Mesenteric fat pad (tissue), 1 donor: ENCODE data around the gene CLIP1. TPM values are rescaled to one million over a fixed set of nuclear protein-coding genes. Genes with fewer than 3 reads are reported as not detected.
"Not testable (repeated sequence)": the region's sequence is repeated elsewhere in the genome, so short reads cannot be mapped to it uniquely, and the experiment has no call there.

ENCODE experiments used
- DNase-seq: peaks from one replicate; pipeline ENCODE4 v3.0.0-alpha.2; 2020; ENCODE audit warnings: low spot score
- total RNA-seq: library from RNA; stranded (reverse); fragmentation: NEBNext Ultra II Directional; extraction: Animal tissue kit (Norgen Biotek cat#: 25700); gene quantifications from one replicate; pipeline ENCODE4 v1.2.1, GENCODE V29; 2021
- donor health status: DM: yes; HTN: yes; CAD: no.

CLIP1 gene
- total RNA-seq, 1 donor from 2014 or later = 99.9 TPM

- no peak for DNase-seq
These were observed 23.2 kb downstream of the CLIP1 start for GRCh38 chr12:122399254-122399591.

DNA sequence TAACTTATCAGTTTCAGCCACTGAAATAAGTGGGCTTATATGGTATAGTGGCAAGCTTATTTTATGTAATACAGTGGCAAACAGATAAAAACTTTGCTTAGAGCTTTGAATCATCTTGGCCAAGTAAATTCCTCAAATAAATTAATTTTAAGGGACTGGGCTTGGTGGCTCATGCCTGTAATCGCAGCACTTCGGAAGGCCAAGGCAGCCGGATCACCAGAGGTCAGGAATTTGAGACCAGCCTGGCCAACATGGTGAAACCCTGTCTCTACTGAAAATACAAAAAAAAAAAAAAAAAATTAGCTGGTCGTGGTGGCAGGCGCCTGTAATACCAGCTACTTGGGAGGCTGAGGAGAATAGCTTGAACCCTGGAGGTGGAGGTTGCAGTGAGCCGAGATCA lies 24.5 kb downstream of the CLIP1 start:
- DNase-seq = not testable (repeated sequence)

- no peak for DNase-seq
These were observed 27.1 kb downstream of the CLIP1 start for GRCh38 chr12:122395319-122395718.

DNA sequence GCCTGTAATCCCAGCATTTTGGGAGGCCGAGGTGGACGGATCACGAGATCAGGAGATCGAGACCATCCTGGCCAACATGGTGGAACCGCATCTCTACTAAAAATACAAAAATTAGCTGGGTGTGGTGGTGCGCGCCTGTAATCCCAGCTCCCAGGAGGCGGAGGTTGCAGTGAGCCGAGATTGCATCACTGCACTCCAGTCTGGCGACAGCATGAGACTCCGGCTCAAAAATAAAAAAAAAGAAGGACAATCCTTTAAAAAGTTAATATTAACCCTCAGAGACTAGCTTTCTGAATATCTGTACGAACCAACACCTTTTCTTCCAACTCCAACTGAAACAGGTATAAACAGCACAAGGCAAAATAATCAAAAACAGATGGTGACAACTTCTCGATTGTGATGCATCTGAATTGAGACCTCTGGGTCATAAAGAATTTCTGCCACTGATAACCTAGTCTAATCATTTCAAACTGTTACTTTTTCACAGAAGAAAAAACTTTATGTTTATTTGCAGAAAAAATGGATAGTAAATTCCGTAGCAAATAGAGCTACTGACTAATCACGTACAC lies 27.8 kb downstream of the CLIP1 start:
- DNase-seq = no peak

GRCh38 chr12:122393817-122394216 lies 28.7 kb downstream of the CLIP1 start:
- no peak for DNase-seq

GRCh38 chr12:122392411-122392810 lies 30.1 kb downstream of the CLIP1 start:
- DNase-seq = no peak

DNA sequence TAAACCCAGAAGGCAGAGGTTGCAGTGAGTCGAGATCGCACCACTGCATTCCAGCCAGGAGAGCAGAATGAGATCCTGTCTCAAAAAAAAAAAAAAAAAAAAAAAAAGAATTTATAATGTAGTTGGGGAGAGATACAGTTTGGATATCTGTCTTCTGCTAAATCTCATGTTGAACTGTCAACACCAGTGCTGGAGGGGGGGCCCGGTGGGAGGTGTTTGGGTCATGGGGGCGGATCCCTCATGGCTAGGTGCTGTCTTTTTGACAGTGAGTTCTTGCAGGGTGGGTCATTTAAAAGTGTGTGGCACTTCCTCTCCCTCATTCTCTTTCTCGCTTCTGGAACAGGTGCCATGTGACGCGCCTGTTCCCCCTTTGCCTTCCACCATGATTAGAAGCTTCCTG lies 32.8 kb downstream of the CLIP1 start:
- no peak for DNase-seq

- DNase-seq = no peak
These were observed 34.6 kb downstream of the CLIP1 start for GRCh38 chr12:122387887-122388286.

GRCh38 chr12:122385171-122386016 lies 37.1 kb downstream of the CLIP1 start:
- DNase-seq = no peak

DNA sequence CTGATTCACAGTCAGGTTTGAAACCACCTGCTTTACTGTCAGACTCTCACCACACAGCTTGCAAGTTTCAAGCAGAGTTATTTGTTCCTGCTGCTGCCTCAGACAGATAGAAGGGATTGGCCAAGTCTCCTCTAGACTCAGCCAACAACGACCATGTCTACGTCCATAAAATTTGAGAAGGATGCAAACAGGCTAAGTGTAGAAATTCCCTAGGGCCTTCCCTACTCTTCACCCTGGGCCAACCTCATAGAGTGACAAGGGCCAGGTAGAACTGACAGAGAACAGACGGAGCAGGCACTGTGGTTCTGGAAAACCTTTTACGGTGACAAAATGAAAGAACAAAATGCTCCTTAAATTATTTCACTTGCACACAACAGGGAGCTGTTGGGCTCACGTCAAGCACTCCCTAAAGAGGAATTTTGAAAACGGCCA lies 39.5 kb downstream of the CLIP1 start:
- no peak for DNase-seq

GRCh38 chr12:122381021-122381420 lies 41.4 kb downstream of the CLIP1 start:
- no peak for DNase-seq

GRCh38 chr12:122376751-122377150 lies 45.7 kb downstream of the CLIP1 start:
- not testable (repeated sequence) for DNase-seq

DNA sequence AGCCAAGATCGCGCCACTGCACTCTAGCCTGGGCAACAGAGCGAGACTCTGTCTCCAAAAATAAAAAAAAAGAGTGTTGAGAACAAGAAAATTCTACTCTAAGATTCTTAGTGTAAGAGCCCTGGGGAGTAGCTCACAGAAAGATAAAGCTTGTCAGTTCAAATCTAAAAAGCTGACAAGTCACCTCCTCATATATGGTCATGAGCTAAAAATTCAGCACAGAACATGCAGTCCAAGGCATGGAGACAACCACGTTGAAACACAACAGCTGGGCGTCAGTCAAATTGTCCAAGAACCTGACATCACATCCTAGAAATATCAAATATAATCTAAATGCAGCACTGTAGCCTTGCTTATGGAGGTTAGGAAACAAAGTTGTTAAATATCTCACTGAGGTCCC lies 47.8 kb downstream of the CLIP1 start:
- DNase-seq = no peak

DNA sequence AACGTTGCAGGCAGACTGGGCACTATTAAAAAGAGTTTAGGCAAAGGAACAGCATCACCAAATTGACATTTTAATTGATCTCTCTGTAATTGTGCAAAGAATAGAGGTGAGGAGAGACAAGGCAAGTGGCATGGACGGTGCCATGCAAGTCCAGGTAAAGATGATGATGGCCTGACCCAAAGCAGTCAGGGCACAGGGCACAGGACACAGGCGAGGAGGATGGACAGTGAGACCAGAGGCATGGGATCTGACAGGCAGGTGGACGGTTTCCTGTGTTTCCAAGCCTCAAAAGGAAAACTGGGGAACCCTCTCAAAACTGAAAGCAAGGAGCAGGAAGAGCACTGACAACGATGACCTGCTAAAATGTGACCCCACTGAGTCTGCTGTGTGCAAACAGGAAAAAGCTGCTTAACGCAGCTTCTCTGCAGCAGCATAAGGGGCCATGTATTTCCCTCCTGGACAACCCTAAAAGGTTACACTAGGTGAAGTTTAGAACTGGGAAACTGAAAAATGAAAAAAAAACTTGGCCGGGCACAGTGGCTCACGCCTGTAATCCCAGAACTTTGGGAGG lies 50.9 kb downstream of the CLIP1 start:
- no peak for DNase-seq

DNA sequence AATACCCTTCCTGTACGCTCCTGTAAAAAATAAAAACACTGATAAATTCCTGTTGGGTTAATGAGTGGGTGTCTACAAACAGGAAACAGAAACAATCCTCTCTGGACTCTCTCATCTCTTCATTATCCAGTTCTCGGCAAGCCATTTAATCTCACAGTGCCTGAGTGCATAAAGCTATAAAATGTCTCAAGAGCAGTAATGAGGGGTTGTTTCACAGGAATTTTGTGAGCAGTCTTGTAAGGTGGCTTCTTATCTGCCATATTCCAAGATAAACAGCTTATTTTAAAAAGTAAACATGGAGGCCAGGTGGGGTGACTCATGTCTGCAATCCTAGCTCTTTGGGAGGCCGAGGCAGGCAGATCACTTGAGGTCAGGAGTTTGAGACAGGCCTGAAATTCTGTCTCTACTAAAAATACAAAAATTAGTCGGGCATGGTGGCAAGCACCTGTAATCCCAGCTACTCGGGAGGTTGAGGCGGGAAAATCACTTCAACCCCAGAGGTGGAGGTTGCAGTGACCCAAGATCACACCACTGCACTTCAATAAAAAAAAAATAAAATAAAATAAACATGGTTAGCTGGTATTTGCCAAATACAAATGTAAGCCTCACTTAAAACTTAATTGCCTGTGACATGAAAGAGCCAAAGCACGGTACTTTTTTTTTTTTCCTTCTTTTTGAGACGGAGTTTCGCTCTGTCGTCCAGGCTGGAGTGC lies 54.0 kb downstream of the CLIP1 start:
- DNase-seq = no peak

DNA sequence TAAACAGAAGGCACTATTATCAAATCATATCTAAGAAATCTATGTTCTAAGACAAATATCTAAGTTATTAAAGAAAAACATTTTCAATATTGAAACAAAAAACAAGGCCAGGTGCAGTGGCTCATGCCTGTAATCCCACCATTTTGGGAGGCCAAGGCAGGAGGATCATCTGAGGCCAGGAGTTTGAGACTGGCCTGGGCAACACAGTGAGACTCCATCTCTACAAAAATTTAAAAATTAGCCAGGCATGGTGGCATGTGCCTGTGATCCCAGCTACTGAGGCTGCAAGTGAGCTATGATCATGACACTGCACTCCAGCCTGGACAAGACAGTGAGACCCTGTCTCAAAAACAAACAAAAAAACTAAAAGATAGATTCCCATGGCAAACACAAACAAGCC lies 54.8 kb downstream of the CLIP1 start:
- not testable (repeated sequence) for DNase-seq

DNA sequence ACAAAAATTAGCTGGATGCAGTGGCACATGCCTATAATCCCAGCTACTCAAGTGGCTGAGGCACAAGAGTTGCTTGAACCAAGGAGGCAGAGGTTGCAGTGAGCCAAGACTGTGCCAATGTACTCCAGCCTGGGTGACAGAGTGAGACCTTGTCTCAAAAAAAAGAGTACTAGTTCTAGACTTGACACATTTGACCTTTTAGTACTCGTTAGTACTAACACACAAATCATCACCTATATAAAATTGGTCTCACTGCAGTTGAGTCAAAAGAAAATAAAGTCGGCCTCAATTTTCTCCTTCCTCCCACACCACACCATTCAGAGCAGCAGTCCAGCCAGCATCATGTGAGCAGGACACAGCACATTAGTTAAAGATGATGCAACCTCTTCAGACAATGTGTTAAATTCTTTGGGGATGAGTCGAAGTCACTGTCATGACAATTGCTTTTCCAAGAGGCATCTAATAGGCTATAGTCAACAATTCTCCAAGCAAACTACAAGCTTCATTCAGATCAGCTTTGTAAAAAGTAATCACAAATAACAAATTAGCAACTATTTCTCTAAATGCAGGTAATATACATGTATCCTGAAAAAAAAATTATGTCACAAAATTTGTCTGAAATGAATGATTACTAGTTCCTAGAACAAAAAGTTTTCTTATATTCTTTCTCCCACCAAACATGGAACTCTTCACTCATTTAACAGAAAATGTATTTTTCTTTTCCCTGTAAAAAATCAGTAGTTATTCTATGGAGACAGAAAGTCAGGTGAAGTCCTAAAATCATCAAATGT lies 55.6 kb downstream of the CLIP1 start:
- DNase-seq = no peak

- DNase-seq = not testable (repeated sequence)
These were observed 57.2 kb downstream of the CLIP1 start for GRCh38 chr12:122365226-122365625.

DNA sequence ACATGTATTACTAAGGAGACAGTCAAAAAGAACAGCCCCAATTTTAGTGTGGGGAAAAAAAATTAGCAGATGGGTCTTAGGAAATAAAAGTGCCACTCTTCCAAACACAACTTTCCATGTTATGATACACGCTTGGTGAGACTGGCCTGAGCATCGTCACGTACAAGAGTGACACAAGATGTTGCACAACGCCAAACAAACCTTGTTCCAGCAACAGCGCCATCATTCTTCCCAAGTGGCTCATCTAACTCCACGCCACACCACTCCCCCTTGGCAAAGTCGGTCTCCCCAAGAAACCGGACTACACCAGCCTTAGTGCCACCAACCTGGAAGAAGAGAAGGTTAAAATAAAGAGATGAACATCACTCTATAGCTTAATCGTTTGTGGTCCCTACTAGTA lies 58.7 kb downstream of the CLIP1 start:
- no peak for DNase-seq

DNA sequence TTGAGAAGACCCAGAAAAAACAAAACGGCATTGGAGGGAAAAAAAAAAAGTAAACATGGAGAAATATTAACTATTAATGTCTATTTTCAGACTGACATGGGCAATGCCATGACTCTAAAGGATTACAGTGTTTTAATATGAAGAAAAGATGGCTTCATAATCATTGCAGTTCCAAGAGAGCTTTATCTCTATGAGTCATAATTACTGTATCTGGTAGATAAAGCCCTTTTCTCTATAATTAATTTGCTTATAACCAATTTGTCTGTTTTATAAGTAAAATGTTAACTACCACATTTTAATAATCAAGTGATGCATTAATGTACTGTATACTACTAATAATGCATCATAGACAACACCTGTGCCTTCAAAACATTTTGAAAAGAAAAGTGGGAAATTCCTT lies 59.7 kb downstream of the CLIP1 start:
- no peak for DNase-seq

DNA sequence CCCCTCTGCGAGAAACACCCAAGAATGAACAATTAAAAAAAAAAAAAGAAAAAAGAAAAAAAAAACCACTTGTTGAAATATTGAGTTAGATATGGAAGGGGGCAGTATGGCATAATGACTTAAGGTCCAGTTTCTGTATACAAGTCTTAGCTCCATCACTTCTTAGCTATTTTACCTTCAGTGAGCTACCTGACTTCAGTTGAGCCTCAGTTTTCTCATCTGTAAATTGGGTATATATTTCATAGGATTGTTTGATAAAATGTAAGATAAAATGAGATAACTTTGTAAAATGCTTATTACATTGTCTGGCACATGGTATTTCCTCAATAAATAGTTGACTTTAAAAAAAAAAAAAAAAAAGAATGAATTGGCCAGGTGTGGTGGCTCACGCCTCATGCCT lies 64.1 kb downstream of the CLIP1 start:
- DNase-seq = not testable (repeated sequence)
